GM21515 (cell line): ENCODE data around the gene ISG20.

Source experiments
- ATAC-seq: cut with Tn5 transposase; IDR thresholded peaks from one replicate; pipeline ENCODE4 v1.9.1; 2021; ENCODE audit not compliant: unreplicated experiment

The ISG20 gene

GRCh38 chr15:88684345-88684744 is 45.5 kb downstream of the ISG20 start:
- no peak for ATAC-seq

- no peak for ATAC-seq
These were observed 47.4 kb downstream of the ISG20 start for GRCh38 chr15:88686166-88686565.

- ATAC-seq, result no peak
These were observed 49.6 kb downstream of the ISG20 start for GRCh38 chr15:88688394-88688933.

- ATAC-seq, result no peak
These were observed 51.5 kb downstream of the ISG20 start for GRCh38 chr15:88690331-88690730.

- no peak for ATAC-seq
These were observed 54.4 kb downstream of the ISG20 start for GRCh38 chr15:88693191-88693590.

GRCh38 chr15:88695101-88695500 is 56.3 kb downstream of the ISG20 start:
- no peak for ATAC-seq

GRCh38 chr15:88695691-88696251 is 57.0 kb downstream of the ISG20 start:
- no peak for ATAC-seq

GRCh38 chr15:88696254-88696653 is 57.4 kb downstream of the ISG20 start:
- ATAC-seq, result no peak

- ATAC-seq, result no peak
These were observed 58.5 kb downstream of the ISG20 start for GRCh38 chr15:88697276-88697675.

- no peak for ATAC-seq
These were observed 61.0 kb downstream of the ISG20 start for GRCh38 chr15:88699861-88700260.

- no peak for ATAC-seq
These were observed 61.9 kb downstream of the ISG20 start for GRCh38 chr15:88700716-88701115.

GRCh38 chr15:88701561-88702095 is 62.8 kb downstream of the ISG20 start:
- ATAC-seq, result peak; percentile 65

GRCh38 chr15:88702983-88703382 is 64.2 kb downstream of the ISG20 start:
- ATAC-seq, result no peak

GRCh38 chr15:88703533-88703932 is 64.7 kb downstream of the ISG20 start:
- no peak for ATAC-seq

- ATAC-seq, result no peak
These were observed 66.3 kb downstream of the ISG20 start for GRCh38 chr15:88704791-88705768.

- ATAC-seq, result no peak
These were observed 67.0 kb downstream of the ISG20 start for GRCh38 chr15:88705769-88706165.
